ENCODE data around the gene SEMA3F. TPM values are rescaled to one million over a fixed set of nuclear protein-coding genes. Genes with fewer than 3 reads are reported as not detected.

SEMA3F gene
- total and polyA plus RNA-seq, 2 experiments from 2014 or later: 2.3 to 67.6 TPM

DNA sequence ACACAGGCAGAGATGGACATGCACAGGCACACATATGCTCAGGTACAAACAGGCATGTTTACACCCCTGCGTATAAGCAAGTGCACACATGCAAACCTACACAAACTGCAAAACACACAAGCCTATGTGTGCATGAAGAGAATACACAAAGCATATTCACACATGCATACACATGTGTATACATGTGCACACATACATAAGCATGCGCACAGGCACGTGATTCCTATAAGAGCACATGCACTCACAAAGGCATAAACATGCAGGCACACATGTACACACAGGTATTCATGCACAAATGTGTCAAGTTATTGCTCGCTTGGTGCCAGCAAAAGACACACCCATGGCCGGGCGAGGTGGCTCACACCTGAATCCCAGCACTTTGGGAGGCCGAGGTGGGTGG, 34.9 kb downstream of the SEMA3F start (continued):
- TF ChIP-seq, protein P1, sequence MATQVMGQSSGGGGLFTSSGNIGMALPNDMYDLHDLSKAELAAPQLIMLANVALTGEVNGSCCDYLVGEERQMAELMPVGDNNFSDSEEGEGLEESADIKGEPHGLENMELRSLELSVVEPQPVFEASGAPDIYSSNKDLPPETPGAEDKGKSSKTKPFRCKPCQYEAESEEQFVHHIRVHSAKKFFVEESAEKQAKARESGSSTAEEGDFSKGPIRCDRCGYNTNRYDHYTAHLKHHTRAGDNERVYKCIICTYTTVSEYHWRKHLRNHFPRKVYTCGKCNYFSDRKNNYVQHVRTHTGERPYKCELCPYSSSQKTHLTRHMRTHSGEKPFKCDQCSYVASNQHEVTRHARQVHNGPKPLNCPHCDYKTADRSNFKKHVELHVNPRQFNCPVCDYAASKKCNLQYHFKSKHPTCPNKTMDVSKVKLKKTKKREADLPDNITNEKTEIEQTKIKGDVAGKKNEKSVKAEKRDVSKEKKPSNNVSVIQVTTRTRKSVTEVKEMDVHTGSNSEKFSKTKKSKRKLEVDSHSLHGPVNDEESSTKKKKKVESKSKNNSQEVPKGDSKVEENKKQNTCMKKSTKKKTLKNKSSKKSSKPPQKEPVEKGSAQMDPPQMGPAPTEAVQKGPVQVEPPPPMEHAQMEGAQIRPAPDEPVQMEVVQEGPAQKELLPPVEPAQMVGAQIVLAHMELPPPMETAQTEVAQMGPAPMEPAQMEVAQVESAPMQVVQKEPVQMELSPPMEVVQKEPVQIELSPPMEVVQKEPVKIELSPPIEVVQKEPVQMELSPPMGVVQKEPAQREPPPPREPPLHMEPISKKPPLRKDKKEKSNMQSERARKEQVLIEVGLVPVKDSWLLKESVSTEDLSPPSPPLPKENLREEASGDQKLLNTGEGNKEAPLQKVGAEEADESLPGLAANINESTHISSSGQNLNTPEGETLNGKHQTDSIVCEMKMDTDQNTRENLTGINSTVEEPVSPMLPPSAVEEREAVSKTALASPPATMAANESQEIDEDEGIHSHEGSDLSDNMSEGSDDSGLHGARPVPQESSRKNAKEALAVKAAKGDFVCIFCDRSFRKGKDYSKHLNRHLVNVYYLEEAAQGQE (IDR thresholded peaks at IDR 0.05; ENCODE audit: unreplicated experiment): no peak
- TF ChIP-seq STAT1 (IDR thresholded peaks at IDR 0.05; ENCODE audit: unreplicated experiment) (no peak), EZH2 (IDR thresholded peaks at IDR 0.05; ENCODE audit: low read depth, unreplicated experiment) (no peak), ETS1 (IDR thresholded peaks at IDR 0.05) (no peak)

DNA sequence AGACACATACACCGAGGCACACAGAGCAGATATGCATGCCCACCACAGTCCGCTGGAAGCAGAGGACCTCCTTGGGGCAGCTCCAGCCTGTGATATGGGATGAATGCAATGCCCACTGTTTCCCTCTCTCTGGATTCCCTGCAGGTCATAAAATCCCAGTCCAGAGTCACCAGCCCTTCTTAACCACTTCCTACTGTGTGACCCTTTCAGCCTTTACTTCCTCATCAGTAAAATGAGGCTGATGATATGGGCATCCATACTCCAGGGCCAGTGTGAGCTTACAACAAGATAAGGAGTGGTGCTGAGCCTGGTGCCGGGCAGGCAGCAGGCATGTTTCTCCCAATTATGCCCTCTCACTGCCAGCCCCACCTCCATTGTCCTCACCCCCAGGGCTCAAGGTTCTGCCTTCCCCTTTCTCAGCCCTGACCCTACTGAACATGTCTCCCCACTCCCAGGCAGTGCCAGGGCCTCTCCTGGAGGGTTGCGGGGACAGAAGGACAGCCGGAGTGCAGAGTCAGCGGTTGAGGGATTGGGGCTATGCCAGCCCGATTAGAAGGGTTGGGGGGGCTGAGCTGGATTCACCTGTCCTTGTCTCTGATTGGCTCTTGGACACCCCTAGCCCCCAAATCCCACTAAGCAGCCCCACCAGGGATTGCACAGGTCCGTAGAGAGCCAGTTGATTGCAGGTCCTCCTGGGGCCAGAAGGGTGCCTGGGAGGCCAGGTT, 36.0 kb downstream of the SEMA3F start, which contains the start of gene GNAT1:
GNAT1 (plus strand) TSS at position 675 of the 725 bp plus-strand sequence. CDS start 116 bp downstream, outside the sequence.
- H3F3A ChIP-seq (replicated peaks; ENCODE audit: low read depth): peaks cover 6% of the 10 kb centered on the region
- TF ChIP-seq EZH2phosphoT487 (IDR thresholded peaks at IDR 0.05; ENCODE audit: unreplicated experiment) (no peak), CREB1 (CRISPR knock-in tag; IDR thresholded peaks at IDR 0.05; ENCODE audit: low read depth) (no peak), JUNB (IDR thresholded peaks at IDR 0.05; ENCODE audit: unreplicated experiment) (no peak)
- Mint-ChIP-seq H3K4me1 (peaks cover 15% of the 10 kb centered on the region), H3K27me3 (ENCODE audit: insufficient read depth, low read depth, poor library complexity) (peaks cover 19% of the 10 kb centered on the region), H3K4me3 (no peak within 1 kb of the TSS), H3K36me3 (ENCODE audit: low read depth) (peaks cover 9% of the 10 kb centered on the region; the same call in 1 of the 3 replicates), H3K27ac (no peak within 1 kb of the TSS), H3K9me3 (no peaks in the 10 kb centered on the region)
- no peak within 1 kb of the TSS for H3K4me3 ChIP-seq
- no peaks in the 10 kb centered on the region for H4K20me1 ChIP-seq (replicated peaks; ENCODE audit: insufficient read depth)
- DNase-seq (ENCODE audit: low spot score): no peak
- H3K79me2 ChIP-seq (replicated peaks; ENCODE audit: insufficient read depth): no peaks in the 10 kb centered on the region
- H3K9me2 ChIP-seq (ENCODE audit: insufficient read depth): no peaks in the 10 kb centered on the region
- peaks cover 12% of the 10 kb centered on the region; the same call in 1 of the 2 replicates for H3K27me3 ChIP-seq (ENCODE audit: insufficient read depth)
- no peaks in the 10 kb centered on the region; the same call in 1 of the 2 replicates for H3K36me3 ChIP-seq (ENCODE audit: insufficient read depth)
- ATAC-seq: no peak
- no peak within 1 kb of the TSS for H3K4me2 ChIP-seq
- H3K27ac ChIP-seq (ENCODE audit: low read depth): no peak within 1 kb of the TSS
- peaks cover 8% of the 10 kb centered on the region; the same call in 1 of the 2 replicates for H3K4me1 ChIP-seq (ENCODE audit: insufficient read depth)
- H2AFZ ChIP-seq: no peak within 1 kb of the TSS

DNA sequence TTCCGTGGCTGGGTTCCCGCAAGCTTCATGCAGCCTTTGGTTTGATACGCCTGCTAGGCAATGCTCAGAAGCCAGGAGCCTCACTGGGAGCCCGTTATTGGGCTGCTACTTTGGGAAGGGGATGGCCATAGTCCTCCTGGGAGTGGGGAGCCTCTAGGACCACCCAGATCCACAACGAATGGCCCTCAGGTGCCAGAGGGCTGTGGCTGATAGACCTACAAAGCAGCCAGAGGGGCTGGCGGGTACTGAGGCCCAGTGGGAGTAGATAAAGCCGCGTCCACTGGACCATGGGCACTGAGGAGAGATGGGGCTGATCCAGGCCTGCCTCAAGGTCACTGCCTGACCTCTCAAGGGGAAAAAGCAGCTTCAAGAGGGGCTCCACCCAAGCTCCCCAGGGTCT, 37.0 kb downstream of the SEMA3F start:
- DNase-seq (ENCODE audit: low spot score) (no peak), ATAC-seq (no peak)
- peaks cover 12% of the 10 kb centered on the region; the same call in 1 of the 2 replicates for H3K27me3 ChIP-seq (ENCODE audit: insufficient read depth)
- H3K9me2 ChIP-seq (ENCODE audit: insufficient read depth): no peaks in the 10 kb centered on the region
- no peaks in the 10 kb centered on the region for H3K36me3 ChIP-seq (ENCODE audit: insufficient read depth)
- H3K9me3 Mint-ChIP-seq: no peaks in the 10 kb centered on the region
- no peaks in the 10 kb centered on the region for H4K20me1 ChIP-seq (replicated peaks; ENCODE audit: insufficient read depth)
- H3K36me3 Mint-ChIP-seq (ENCODE audit: low read depth): peaks cover 3% of the 10 kb centered on the region; the same call in 1 of the 3 replicates
- H3K27ac ChIP-seq (ENCODE audit: low read depth): no peak overlapping the region
- H3K4me2 ChIP-seq: no peak overlapping the region
- no peak overlapping the region for H3K4me3 Mint-ChIP-seq
- peaks cover 17% of the 10 kb centered on the region for H3K27me3 Mint-ChIP-seq (ENCODE audit: insufficient read depth, low read depth, poor library complexity)
- no peaks in the 10 kb centered on the region for H3K79me2 ChIP-seq (replicated peaks; ENCODE audit: insufficient read depth)
- peaks cover 8% of the 10 kb centered on the region; the same call in 1 of the 2 replicates for H3K4me1 ChIP-seq (ENCODE audit: insufficient read depth)
- H3K4me3 ChIP-seq: no peak overlapping the region
- H2AFZ ChIP-seq: no peak overlapping the region
- peaks cover 15% of the 10 kb centered on the region for H3K4me1 Mint-ChIP-seq
- no peak overlapping the region for H3K27ac Mint-ChIP-seq
- peaks cover 3% of the 10 kb centered on the region for H3F3A ChIP-seq (replicated peaks; ENCODE audit: low read depth)
- TF ChIP-seq POLR2AphosphoS5 (IDR thresholded peaks at IDR 0.05; ENCODE audit: low read depth): no peak
- TF ChIP-seq EZH2 (IDR thresholded peaks at IDR 0.05; ENCODE audit: low read depth, unreplicated experiment): no peak
- TF ChIP-seq ETS1 (IDR thresholded peaks at IDR 0.05): no peak
- TF ChIP-seq JUNB (IDR thresholded peaks at IDR 0.05; ENCODE audit: unreplicated experiment): no peak
- TF ChIP-seq EZH2phosphoT487 (IDR thresholded peaks at IDR 0.05; ENCODE audit: unreplicated experiment): no peak
- TF ChIP-seq, protein P1 (IDR thresholded peaks at IDR 0.05; ENCODE audit: unreplicated experiment): no peak
- no peak for TF ChIP-seq ZNF331 (CRISPR knock-in tag; IDR thresholded peaks at IDR 0.05; ENCODE audit: low read depth)

Measured in GM23338 (cell line).